ENCODE data around the gene CCDC68. TPM values are rescaled to one million over a fixed set of nuclear protein-coding genes. Genes with fewer than 3 reads are reported as not detected.

Gene CCDC68, protein sequence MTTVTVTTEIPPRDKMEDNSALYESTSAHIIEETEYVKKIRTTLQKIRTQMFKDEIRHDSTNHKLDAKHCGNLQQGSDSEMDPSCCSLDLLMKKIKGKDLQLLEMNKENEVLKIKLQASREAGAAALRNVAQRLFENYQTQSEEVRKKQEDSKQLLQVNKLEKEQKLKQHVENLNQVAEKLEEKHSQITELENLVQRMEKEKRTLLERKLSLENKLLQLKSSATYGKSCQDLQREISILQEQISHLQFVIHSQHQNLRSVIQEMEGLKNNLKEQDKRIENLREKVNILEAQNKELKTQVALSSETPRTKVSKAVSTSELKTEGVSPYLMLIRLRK
- not detected in 3 replicates for total RNA-seq
- long read RNA-seq: 0 reads

DNA sequence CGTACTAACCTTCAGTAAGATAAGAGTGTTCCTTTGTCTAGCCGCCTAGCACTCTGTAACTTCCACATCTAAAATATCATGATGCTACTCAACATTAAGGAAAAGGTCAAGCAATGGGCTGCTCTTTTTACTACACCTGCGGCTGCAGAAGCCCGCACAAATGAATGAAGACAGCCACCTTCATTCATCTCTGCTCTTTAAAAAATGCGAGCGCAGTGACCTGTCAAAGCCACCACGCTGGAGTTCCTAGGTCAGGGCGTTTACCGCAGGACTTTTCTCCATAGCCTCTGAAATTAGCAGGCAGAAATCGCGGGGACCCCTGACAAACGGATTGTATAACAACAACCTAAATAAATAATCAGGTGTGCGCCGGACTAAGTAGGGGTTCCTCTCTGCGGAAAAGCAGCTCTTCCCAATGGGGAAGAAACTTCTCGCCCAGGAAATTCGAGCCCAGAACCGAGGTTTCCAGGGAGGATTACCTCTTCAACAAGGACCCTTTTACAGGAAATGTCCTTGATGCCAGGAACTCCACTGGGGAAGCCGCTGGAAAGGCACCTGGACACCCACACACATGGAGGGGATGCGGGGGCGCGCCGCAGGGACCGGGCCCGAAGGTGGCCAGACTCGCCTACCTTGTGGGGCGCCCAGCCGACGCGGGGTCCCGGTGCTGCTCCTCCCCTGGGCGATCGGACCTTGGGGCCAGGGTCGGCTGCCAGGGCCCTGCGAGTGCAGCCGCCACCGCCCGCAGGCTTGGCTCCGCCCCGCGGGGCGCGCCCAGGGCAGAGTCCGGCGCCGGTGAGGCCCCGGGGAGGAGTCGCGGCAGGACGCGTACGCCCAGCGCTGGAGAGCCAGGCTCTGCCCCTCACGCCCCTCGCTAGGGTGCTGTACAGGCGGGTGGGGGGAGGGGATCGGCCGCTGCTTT, at the start of gene CCDC68:
Gene CCDC68, minus strand, starts transcription at position 758 of the 922 bp plus-strand sequence. CDS start 16,670 bp downstream, outside the sequence.
- H3K36me3 Mint-ChIP-seq (ENCODE audit: low read depth): no peaks in the 10 kb centered on the region
- no peak within 1 kb of the TSS for H3K27ac Mint-ChIP-seq (ENCODE audit: unreplicated experiment)
- H3K4me3 Mint-ChIP-seq (ENCODE audit: unreplicated experiment): no peak within 1 kb of the TSS
- peaks cover 11% of the 10 kb centered on the region for H3K4me1 Mint-ChIP-seq (ENCODE audit: low read depth)
- H3K9me3 Mint-ChIP-seq (ENCODE audit: low read depth): no peaks in the 10 kb centered on the region
- DNase-seq (ENCODE audit: low spot score): no peak
- no peaks in the 10 kb centered on the region for H3K27me3 Mint-ChIP-seq (ENCODE audit: low read depth)
- TF ChIP-seq, protein P1, sequence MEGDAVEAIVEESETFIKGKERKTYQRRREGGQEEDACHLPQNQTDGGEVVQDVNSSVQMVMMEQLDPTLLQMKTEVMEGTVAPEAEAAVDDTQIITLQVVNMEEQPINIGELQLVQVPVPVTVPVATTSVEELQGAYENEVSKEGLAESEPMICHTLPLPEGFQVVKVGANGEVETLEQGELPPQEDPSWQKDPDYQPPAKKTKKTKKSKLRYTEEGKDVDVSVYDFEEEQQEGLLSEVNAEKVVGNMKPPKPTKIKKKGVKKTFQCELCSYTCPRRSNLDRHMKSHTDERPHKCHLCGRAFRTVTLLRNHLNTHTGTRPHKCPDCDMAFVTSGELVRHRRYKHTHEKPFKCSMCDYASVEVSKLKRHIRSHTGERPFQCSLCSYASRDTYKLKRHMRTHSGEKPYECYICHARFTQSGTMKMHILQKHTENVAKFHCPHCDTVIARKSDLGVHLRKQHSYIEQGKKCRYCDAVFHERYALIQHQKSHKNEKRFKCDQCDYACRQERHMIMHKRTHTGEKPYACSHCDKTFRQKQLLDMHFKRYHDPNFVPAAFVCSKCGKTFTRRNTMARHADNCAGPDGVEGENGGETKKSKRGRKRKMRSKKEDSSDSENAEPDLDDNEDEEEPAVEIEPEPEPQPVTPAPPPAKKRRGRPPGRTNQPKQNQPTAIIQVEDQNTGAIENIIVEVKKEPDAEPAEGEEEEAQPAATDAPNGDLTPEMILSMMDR (IDR thresholded peaks at IDR 0.05): no peak

DNA sequence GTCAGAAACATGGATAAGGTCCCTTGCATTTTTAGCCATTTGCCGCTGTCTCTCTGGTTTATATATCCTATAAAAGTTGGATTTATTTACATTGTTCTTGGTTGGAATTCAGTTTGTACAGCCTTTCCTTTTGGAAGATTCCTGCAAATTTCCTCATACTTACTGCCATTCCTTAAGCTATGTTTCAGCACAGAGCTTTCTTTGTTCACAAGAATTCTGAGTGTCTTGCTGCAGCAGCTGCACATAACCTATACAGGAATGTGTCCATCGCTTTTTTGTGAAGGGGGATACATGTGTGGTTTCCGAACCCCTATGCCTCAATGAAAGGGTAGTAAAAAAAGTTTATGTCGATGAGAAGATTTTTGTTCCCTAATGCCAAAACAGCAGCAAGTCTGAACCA, 48.3 kb upstream of the CCDC68 start:
- TF ChIP-seq, protein P1 (IDR thresholded peaks at IDR 0.05): no peak
- H3K4me1 Mint-ChIP-seq (ENCODE audit: low read depth): peaks cover 9% of the 10 kb centered on the region
- no peaks in the 10 kb centered on the region for H3K27me3 Mint-ChIP-seq (ENCODE audit: low read depth)
- DNase-seq (ENCODE audit: low spot score): no peak
- no peak overlapping the region for H3K27ac Mint-ChIP-seq (ENCODE audit: unreplicated experiment)
- H3K36me3 Mint-ChIP-seq (ENCODE audit: low read depth): no peaks in the 10 kb centered on the region
- H3K4me3 Mint-ChIP-seq (ENCODE audit: unreplicated experiment): no peak overlapping the region
- H3K9me3 Mint-ChIP-seq (ENCODE audit: low read depth): no peaks in the 10 kb centered on the region

DNA sequence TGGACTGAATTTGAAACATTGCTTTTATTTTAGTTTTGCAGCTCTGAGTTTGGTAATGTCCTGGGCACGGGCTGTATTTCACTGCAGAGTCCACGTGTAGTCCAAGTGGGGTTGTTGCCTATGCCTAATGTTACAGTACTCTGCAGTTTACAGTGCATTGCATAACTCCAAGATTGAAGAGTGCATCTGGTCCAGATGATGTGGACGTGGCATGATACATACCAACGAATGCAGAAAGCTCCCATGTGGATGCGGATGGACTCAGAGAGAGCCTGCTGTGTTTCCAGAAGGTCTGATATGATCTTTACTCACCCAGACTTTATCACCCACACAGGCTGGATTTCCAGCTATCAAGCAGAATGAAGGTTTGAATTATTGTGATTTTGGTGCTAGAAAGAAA, 44.4 kb upstream of the CCDC68 start:
- no peaks in the 10 kb centered on the region for H3K27me3 Mint-ChIP-seq (ENCODE audit: low read depth)
- peaks cover 15% of the 10 kb centered on the region for H3K4me1 Mint-ChIP-seq (ENCODE audit: low read depth)
- no peaks in the 10 kb centered on the region for H3K36me3 Mint-ChIP-seq (ENCODE audit: low read depth)
- H3K4me3 Mint-ChIP-seq (ENCODE audit: unreplicated experiment): no peak overlapping the region
- H3K9me3 Mint-ChIP-seq (ENCODE audit: low read depth): no peaks in the 10 kb centered on the region
- no peak for DNase-seq (ENCODE audit: low spot score)
- H3K27ac Mint-ChIP-seq (ENCODE audit: unreplicated experiment): no peak overlapping the region
- TF ChIP-seq, protein P1 (IDR thresholded peaks at IDR 0.05): no peak

DNA sequence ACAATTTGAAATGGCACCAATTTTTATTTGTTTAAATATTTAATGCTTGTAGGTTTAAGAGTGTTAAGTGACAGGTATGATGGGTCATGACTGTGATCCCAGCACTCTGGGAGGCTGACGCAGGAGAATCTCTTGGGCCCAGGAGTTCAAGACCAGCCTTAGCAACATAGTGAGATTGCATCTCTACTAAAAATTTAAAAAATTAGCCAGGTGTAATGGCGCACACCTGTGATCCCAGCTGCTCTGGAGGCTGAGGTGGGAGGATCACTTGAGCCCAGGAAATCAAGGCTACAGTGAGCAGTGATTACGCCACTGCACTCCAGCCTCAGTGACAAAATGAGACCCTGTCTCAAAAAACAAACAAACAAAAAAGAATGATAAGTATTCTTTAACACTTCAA, 43.0 kb upstream of the CCDC68 start:
- H3K4me1 Mint-ChIP-seq (ENCODE audit: low read depth): peaks cover 6% of the 10 kb centered on the region
- no peaks in the 10 kb centered on the region for H3K36me3 Mint-ChIP-seq (ENCODE audit: low read depth)
- no peak overlapping the region for H3K27ac Mint-ChIP-seq (ENCODE audit: unreplicated experiment)
- no peak for DNase-seq (ENCODE audit: low spot score)
- H3K9me3 Mint-ChIP-seq (ENCODE audit: low read depth): no peaks in the 10 kb centered on the region
- H3K4me3 Mint-ChIP-seq (ENCODE audit: unreplicated experiment): no peak overlapping the region
- H3K27me3 Mint-ChIP-seq (ENCODE audit: low read depth): no peaks in the 10 kb centered on the region
- TF ChIP-seq, protein P1 (IDR thresholded peaks at IDR 0.05): no peak

DNA sequence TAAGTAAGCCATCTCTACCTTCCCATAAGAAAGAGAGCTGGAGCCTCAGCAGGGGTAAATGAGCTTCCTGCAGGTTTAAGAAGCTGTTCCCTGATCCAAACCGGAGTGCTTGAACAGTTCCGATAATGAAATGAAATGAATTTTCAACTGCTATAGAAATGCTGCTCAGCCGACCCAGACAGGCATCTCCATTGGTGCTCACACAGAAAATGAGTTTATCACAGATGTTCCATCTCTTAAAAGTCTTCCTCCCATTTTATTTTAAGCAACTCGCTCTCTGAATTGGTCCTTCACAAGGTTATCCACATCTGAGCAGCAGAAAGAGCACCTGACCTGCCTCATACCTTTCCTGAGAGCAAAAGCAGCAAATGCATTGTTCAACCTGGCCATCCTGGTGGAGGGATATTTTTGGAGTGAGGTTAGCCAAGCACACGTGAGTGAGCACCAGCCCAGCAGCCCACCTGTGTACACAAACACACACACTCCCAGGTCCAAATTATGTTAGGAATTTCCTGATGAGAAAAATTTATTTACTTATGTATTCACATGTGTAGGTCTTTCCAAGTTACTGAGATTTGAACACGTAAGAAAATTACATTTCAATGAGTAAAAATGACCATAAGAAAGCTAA, 42.2 kb upstream of the CCDC68 start:
- TF ChIP-seq, protein P1 (IDR thresholded peaks at IDR 0.05): no peak
- DNase-seq (ENCODE audit: low spot score): no peak
- H3K27ac Mint-ChIP-seq (ENCODE audit: unreplicated experiment): no peak overlapping the region
- H3K4me3 Mint-ChIP-seq (ENCODE audit: unreplicated experiment): no peak overlapping the region
- H3K9me3 Mint-ChIP-seq (ENCODE audit: low read depth): no peaks in the 10 kb centered on the region
- no peaks in the 10 kb centered on the region for H3K36me3 Mint-ChIP-seq (ENCODE audit: low read depth)
- peaks cover 6% of the 10 kb centered on the region for H3K4me1 Mint-ChIP-seq (ENCODE audit: low read depth)
- H3K27me3 Mint-ChIP-seq (ENCODE audit: low read depth): no peaks in the 10 kb centered on the region

Measured in chondrocyte (in vitro differentiated cells).